Measurements from ENCODE around the gene FAM199X.
A peak's percentile ranks its signal among the peaks of the same experiment; 100 is the strongest.
"Not testable (repeated sequence)": the region's sequence is repeated elsewhere in the genome, so short reads cannot be mapped to it uniquely, and the experiment has no call there.

FAM199X gene

GRCh38 chrX:104193485-104193884 is 27.2 kb downstream of the FAM199X start:
- DNase-seq = no peak

DNA sequence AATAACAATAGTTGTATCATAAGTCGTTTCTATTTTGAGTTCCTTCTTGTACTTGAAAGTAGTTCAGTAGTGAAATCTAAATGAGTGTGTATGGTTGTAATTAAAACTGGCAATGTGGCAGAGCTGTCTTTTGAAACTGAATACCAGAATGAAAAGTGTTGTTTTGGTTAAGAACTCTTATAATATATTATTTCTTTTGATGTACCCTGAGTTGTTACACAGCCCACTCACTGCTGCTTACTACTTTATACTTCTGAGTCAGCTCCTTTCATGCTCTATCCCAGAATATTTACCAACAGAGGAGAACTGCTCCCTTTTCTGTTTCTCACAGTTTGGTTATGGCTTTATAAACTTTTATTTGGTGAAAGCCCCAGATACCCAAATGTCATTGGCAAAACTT is 28.8 kb downstream of the FAM199X start:
- no peak for DNase-seq

GRCh38 chrX:104195489-104196084 is 29.3 kb downstream of the FAM199X start:
- DNase-seq = peak; percentile 39

- no peak for DNase-seq
Measured at GRCh38 chrX:104205548-104205947, 39.3 kb downstream of the FAM199X start.

DNA sequence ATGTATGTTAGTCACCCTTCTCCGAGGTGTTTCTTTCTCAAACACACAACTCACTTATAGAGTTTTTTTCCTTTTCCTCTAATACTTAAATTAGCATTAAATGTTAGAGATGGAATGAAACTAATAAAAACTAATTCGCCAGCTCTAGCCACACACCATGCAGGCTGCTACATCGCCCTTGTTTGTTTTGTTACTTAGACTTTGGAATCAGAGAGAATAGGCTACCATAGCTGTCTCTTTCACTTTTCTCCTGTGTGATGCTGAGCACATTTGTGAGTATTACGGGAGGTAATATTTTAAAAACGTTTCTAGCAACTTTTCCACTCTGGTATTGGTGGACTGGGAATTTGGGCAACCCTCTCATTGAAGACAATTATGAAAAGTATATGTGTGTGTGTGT is 44.9 kb downstream of the FAM199X start:
- no peak for DNase-seq

DNA sequence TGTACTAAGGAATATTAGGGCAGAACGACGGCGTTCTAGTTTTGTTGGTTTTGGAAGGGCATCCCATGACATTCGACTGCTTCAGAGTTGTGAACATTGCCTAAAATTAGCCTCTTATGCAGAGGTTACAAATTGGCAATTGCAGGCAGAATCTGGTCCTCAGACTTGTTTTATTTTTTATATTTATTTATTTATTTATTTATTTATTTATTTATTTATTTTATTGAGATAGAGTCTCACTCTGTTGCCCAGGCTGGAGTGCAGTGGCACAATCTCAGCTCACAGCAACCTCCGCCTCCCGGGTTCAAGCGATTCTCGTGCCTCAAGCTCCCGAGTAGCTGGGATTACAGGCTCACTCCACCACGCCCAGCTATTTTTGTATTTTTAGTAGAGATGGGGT is 63.8 kb downstream of the FAM199X start:
- not testable (repeated sequence) for DNase-seq

Data from inflammatory macrophage treated with lipopolysaccharide for 4 hours (primary cell).